Neuronal stem cell (in vitro differentiated cells): ENCODE measurements around the gene ZKSCAN5.
A peak's percentile ranks its signal among the peaks of the same experiment; 100 is the strongest.
"Not testable (repeated sequence)": the region's sequence is repeated elsewhere in the genome, so short reads cannot be mapped to it uniquely, and the experiment has no call there.

Experiments used
- DNase-seq: peaks from one replicate; pipeline ENCODE4 v3.0.0-alpha.2; 2013; ENCODE audit warnings: low spot score
- H2AFZ ChIP-seq: one replicate; pipeline ENCODE4 v1.6.1; 2013; ENCODE audit warnings: mild to moderate bottlenecking, low read length, inconsistent platforms
- H2AK5ac ChIP-seq: 2 replicates; pipeline ENCODE4 v1.6.1; 2013; ENCODE audit warnings: low read depth, mild to moderate bottlenecking, inconsistent platforms, low read length, moderate library complexity, mixed read lengths
- H2BK120ac ChIP-seq: 2 replicates; pipeline ENCODE4 v1.6.1; 2013; ENCODE audit warnings: low read depth, mild to moderate bottlenecking, inconsistent platforms, low read length, moderate library complexity, mixed read lengths
- H2BK12ac ChIP-seq: one replicate; pipeline ENCODE4 v1.6.1; 2013; ENCODE audit warnings: low read length, inconsistent platforms
- H2BK15ac ChIP-seq: 2 replicates; pipeline ENCODE4 v1.6.1; 2013; ENCODE audit warnings: mild to moderate bottlenecking, low read length, inconsistent platforms, mixed read lengths
- H2BK5ac ChIP-seq: one replicate; pipeline ENCODE4 v1.6.1; 2013; ENCODE audit warnings: inconsistent platforms, mild to moderate bottlenecking, low read length, moderate library complexity
- H3K14ac ChIP-seq: one replicate; pipeline ENCODE4 v1.6.1; 2013; ENCODE audit warnings: low read length, inconsistent platforms
- H3K18ac ChIP-seq: 2 replicates; pipeline ENCODE4 v1.6.1; 2013; ENCODE audit warnings: low read length, inconsistent platforms
- H3K23ac ChIP-seq: 2 replicates; pipeline ENCODE4 v1.6.1; 2013; ENCODE audit warnings: low read depth, mild to moderate bottlenecking, mixed read lengths, low read length, inconsistent platforms; ENCODE audit not compliant: poor library complexity
- H3K27ac ChIP-seq: replicated peaks from 3 replicates; pipeline ENCODE4 v1.5.1; 2013; ENCODE audit warnings: low read length, inconsistent platforms
- H3K27me3 ChIP-seq, 3 experiments: 2 replicates each; pipeline ENCODE4 v1.6.1; 2013; ENCODE audit warnings: low read length in 3 of 3, mild to moderate bottlenecking in 2 of 3, inconsistent platforms in 1 of 3, low read depth in 1 of 3, mixed read lengths in 1 of 3, moderate library complexity in 1 of 3; ENCODE audit not compliant: control insufficient read depth in 3 of 3, insufficient read depth in 3 of 3
- H3K36me3 ChIP-seq, 2 donors: replicated peaks in 1 of 2; 2 replicates each; pipeline ENCODE4 v1.6.1; 2013; ENCODE audit warnings: low read length in 2 of 2; ENCODE audit not compliant: control insufficient read depth in 2 of 2, insufficient read depth in 2 of 2
- H3K4ac ChIP-seq: 2 replicates; pipeline ENCODE4 v1.6.1; 2013; ENCODE audit warnings: inconsistent platforms, mild to moderate bottlenecking, low read length, moderate library complexity
- H3K4me1 ChIP-seq, 2 donors: 1 replicate in 1 of 2; 2 replicates in 1 of 2; pipeline ENCODE4 v1.6.1; 2013; ENCODE audit warnings: low read length in 2 of 2, low read depth in 1 of 2; ENCODE audit not compliant: control insufficient read depth in 2 of 2, insufficient read depth in 1 of 2
- H3K4me2 ChIP-seq: one replicate; pipeline ENCODE4 v1.6.1; 2013; ENCODE audit warnings: mild to moderate bottlenecking, low read length, inconsistent platforms; ENCODE audit not compliant: insufficient read depth, poor library complexity, severe bottlenecking
- H3K4me3 ChIP-seq, 2 donors: 2 replicates each; pipeline ENCODE4 v1.5.1; 2013; ENCODE audit warnings: low read length in 2 of 2, mild to moderate bottlenecking in 2 of 2, inconsistent platforms in 1 of 2, moderate library complexity in 1 of 2
- H3K79me1 ChIP-seq: one replicate; pipeline ENCODE4 v1.6.1; 2013; ENCODE audit warnings: low read depth, mild to moderate bottlenecking, inconsistent platforms, low read length, moderate library complexity
- H3K9ac ChIP-seq: one replicate; pipeline ENCODE4 v1.6.1; 2013; ENCODE audit warnings: mild to moderate bottlenecking, low read depth, low read length, inconsistent platforms; ENCODE audit not compliant: poor library complexity
- H3K9me3 ChIP-seq, 2 donors: replicated peaks in 1 of 2; 2 replicates each; pipeline versions ENCODE3 to v1.6.1; 2013; ENCODE audit warnings: low read length in 2 of 2, mild to moderate bottlenecking in 2 of 2, inconsistent platforms in 1 of 2, low read depth in 1 of 2, mixed read lengths in 1 of 2, moderate library complexity in 1 of 2; ENCODE audit not compliant: control insufficient read depth in 2 of 2, insufficient read depth in 1 of 2
- H4K8ac ChIP-seq: one replicate; pipeline ENCODE4 v1.6.1; 2013; ENCODE audit warnings: low read depth, mild to moderate bottlenecking, inconsistent platforms, low read length, moderate library complexity
- H4K91ac ChIP-seq: one replicate; pipeline ENCODE4 v1.6.1; 2013; ENCODE audit warnings: low read length, low read depth, mild to moderate bottlenecking, inconsistent platforms; ENCODE audit not compliant: poor library complexity
- WGBS, 2 donors: extraction: QIAGEN DNeasy Blood & Tissue Kit; methylation state at CpG; one replicate each; pipeline ENCODE4 v1.1.7; 2013; ENCODE audit warnings: missing lambda C conversion rate in 2 of 2, mixed read lengths in 1 of 2; ENCODE audit not compliant: insufficient read length in 2 of 2, insufficient replicate concordance in 1 of 2; ENCODE audit errors: extremely low coverage in 2 of 2; 5-methylcytosine and 5-hydroxymethylcytosine counted together

The ZKSCAN5 gene

DNA sequence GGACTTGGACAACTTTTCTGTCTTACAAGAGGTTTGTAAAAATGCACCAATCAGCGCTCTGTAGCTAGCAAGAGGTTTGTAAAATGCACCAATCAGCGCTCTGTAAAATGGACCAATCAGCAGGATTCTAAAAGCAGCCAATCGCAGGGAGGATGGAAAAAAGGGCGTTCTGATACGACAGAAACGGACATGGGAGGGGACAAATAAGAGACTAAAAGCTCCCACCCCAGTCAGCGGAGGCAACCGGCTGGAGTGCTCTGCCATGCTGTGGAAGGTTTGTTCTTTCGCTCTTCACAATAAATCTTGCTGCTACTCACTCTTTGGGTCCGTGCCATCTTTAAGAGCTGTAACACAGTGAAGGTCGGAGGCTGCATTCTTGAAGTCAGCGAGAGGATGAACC is 3.2 kb upstream of the ZKSCAN5 start:
- H3K4ac ChIP-seq, H3K27me3 ChIP-seq, H3K4me2 ChIP-seq, H2BK12ac ChIP-seq, H3K18ac ChIP-seq, DNase-seq, H3K9ac ChIP-seq, H2AK5ac ChIP-seq, H2AFZ ChIP-seq, H4K91ac ChIP-seq, H3K23ac ChIP-seq, H3K14ac ChIP-seq, H3K4me3 ChIP-seq, H4K8ac ChIP-seq, H3K27ac ChIP-seq, H2BK5ac ChIP-seq, H3K9me3 ChIP-seq, H2BK15ac ChIP-seq, H2BK120ac ChIP-seq: not testable (repeated sequence)
- Histone ChIP-seq H3K36me3 (peaks cover 1 to 24% of the 10 kb centered on the region in 2 donors), H3K4me1 (peaks cover 10 to 14% of the 10 kb centered on the region in 2 donors), H3K79me1 (peaks cover 11% of the 10 kb centered on the region)
- WGBS, 2 donors: no CpG with 5 or more reads among the region's 12 CpGs

DNA sequence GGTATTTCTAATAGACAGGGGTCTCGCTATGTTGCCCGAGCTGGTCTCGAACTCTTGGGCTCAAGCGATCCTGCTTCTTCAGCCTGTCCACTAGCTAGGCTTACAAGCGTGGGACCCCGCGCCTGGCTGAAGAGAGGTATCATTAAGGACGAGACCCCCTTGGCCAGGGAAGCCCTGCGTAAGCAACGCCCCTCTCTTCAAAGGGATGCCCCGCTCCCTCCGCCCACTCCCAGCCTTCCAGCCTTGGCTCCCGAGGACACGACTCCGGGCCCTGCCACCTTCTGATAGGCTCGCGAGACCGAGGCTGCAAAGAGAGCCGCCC is 220 bp upstream of the ZKSCAN5 start:
- Histone ChIP-seq H4K8ac (no peak overlapping the region), H3K14ac (no peak overlapping the region), H2AFZ (peak overlapping the region; percentile 97), H3K4me3 (peak overlapping the region; percentile 82 to 88), H3K23ac (peak overlapping the region; percentile 58), H3K4me2 (peak overlapping the region; percentile 60), H3K79me1 (peaks cover 7% of the 10 kb centered on the region), H2BK15ac (peak overlapping the region; percentile 64), H2BK5ac (peak overlapping the region; percentile 92), H4K91ac (no peak overlapping the region), H2BK12ac (no peak overlapping the region), H3K27me3 (no peaks in the 10 kb centered on the region), H2BK120ac (no peak overlapping the region), H3K9ac (peak overlapping the region; percentile 38), H3K27ac (peak overlapping the region; percentile 9), H3K18ac (peak overlapping the region; percentile 74), H3K4me1 (peaks cover 6 to 8% of the 10 kb centered on the region in 2 donors), H3K4ac (no peak overlapping the region), H3K9me3 (no peaks in the 10 kb centered on the region), H3K36me3 (peaks cover 4 to 13% of the 10 kb centered on the region in 2 donors), H2AK5ac (no peak overlapping the region)
- no CpG with 5 or more reads among the region's 19 CpGs for WGBS, 2 donors
- DNase-seq: no peak

DNA sequence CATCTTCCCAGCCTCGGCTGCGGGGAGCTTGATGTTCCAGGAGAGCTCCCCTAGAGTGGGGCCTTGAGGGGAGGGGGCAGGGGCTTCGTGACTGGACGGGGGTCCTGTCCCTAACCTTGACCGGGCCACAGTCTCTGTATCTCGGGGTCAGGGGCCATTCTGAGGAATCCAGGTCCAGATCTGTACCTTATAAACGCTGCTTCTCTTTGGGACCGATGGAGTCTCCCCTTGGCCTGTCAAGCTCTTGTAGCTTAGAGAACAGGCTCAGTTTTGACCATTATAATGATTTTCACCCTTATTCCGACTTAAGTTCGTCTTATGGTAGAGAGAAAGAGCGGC is 831 bp downstream of the ZKSCAN5 start:
- no CpG with 5 or more reads among the region's 11 CpGs for WGBS, 2 donors
- Histone ChIP-seq H3K23ac (peak overlapping the region; percentile 91), H3K4me1 (peaks cover 6 to 8% of the 10 kb centered on the region in 2 donors), H3K4me3 (peak overlapping the region; percentile 82 to 88), H4K8ac (peak overlapping the region; percentile 82), H3K9ac (peak overlapping the region; percentile 97), H2AK5ac (no peak overlapping the region), H3K36me3 (peaks cover 4 to 19% of the 10 kb centered on the region in 2 donors), H2BK15ac (no peak overlapping the region), H3K27me3 (no peaks in the 10 kb centered on the region), H3K14ac (no peak overlapping the region), H3K79me1 (peaks cover 3% of the 10 kb centered on the region), H3K18ac (peak overlapping the region; percentile 41), H2BK12ac (no peak overlapping the region), H3K4me2 (peak overlapping the region; percentile 71), H4K91ac (no peak overlapping the region), H3K27ac (peak overlapping the region; percentile 16), H3K4ac (no peak overlapping the region), H2BK5ac (peak overlapping the region; percentile 92), H2BK120ac (no peak overlapping the region), H2AFZ (peak overlapping the region; percentile 97), H3K9me3 (no peaks in the 10 kb centered on the region)
- no peak for DNase-seq

DNA sequence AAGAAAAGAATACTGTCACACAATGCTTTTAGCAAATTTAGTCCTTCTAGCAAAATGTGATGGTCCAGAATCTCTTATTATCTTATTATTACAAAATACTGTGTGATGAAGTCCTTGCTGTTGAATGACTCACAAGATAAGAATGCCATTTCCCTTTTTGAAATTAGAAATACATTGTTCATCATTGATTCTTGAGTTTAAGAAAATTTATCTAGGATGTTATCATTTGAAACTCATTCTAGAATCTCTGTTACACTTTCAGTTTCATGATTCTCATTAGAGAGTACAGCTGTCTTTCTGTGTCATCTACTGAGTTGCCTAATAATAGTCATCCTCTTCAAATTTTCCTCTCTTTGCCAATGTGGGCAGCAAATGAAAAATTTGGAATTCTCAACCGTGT is 9.6 kb downstream of the ZKSCAN5 start:
- Histone ChIP-seq H3K4me3 (no peak overlapping the region), H3K36me3 (peaks cover 20 to 69% of the 10 kb centered on the region in 2 donors), H3K4me2 (no peak overlapping the region), H2AFZ (no peak overlapping the region), H4K91ac (no peak overlapping the region), H2BK15ac (no peak overlapping the region), H3K27ac (no peak overlapping the region), H3K4me1 (no peaks in the 10 kb centered on the region), H2BK12ac (no peak overlapping the region), H2BK120ac (no peak overlapping the region), H3K14ac (no peak overlapping the region), H3K27me3 (no peaks in the 10 kb centered on the region), H3K4ac (no peak overlapping the region), H3K9me3 (no peaks in the 10 kb centered on the region), H2AK5ac (no peak overlapping the region), H3K79me1 (peaks cover 6% of the 10 kb centered on the region), H4K8ac (no peak overlapping the region), H3K23ac (no peak overlapping the region), H3K9ac (no peak overlapping the region), H2BK5ac (no peak overlapping the region), H3K18ac (no peak overlapping the region)
- WGBS, 2 donors: no CpG with 5 or more reads among the region's 1 CpG
- no peak for DNase-seq
